Fibroblast of lung (primary cell): ENCODE results near the gene MYO3B.

ENCODE experiments used
- EZH2 ChIP-seq: IDR thresholded peaks from 2 replicates; pipeline ENCODE4 v1.5.1; 2012; ENCODE audit warnings: low read length, control low read depth, mild to moderate bottlenecking; ENCODE audit errors: missing control alignments
- TF ChIP-seq, protein P1 (sequence below), 2 donors: IDR thresholded peaks in 1 of 2; conservative IDR thresholded peaks in 1 of 2; 1 replicate in 1 of 2; 2 replicates in 1 of 2; pipeline ENCODE4 v1.5.1; 2011 to 2012; ENCODE audit warnings: low read length in 2 of 2, control low read depth in 1 of 2, inconsistent platforms in 1 of 2, low read depth in 1 of 2, mild to moderate bottlenecking in 1 of 2

DNA sequence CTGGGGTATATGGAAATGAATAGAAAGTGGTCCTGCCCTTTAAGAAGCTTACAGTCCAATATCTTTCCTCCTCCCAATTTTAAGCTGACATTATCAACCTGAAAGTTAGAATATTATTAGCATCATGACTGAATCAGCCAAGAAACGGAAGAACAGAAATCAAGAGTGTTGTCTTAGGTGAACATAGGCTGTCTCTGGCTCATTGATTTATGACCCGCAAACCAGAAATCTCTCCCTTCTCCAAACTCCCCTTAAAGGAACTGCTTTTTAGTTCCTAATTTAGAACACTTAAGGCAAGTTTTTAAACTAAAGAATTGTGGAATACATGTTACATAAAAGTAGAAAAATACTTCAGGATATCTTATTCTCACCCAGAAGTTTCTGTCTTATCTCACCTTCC is 62.7 kb downstream of the MYO3B start:
- TF ChIP-seq, protein P1, sequence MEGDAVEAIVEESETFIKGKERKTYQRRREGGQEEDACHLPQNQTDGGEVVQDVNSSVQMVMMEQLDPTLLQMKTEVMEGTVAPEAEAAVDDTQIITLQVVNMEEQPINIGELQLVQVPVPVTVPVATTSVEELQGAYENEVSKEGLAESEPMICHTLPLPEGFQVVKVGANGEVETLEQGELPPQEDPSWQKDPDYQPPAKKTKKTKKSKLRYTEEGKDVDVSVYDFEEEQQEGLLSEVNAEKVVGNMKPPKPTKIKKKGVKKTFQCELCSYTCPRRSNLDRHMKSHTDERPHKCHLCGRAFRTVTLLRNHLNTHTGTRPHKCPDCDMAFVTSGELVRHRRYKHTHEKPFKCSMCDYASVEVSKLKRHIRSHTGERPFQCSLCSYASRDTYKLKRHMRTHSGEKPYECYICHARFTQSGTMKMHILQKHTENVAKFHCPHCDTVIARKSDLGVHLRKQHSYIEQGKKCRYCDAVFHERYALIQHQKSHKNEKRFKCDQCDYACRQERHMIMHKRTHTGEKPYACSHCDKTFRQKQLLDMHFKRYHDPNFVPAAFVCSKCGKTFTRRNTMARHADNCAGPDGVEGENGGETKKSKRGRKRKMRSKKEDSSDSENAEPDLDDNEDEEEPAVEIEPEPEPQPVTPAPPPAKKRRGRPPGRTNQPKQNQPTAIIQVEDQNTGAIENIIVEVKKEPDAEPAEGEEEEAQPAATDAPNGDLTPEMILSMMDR (conservative IDR thresholded peaks at IDR 0.05 in 1 of 2, IDR thresholded peaks at IDR 0.05 in 1 of 2; ENCODE audit: low read depth in 1 of 2, low read length in 2 of 2), result no peak
- no peak for TF ChIP-seq EZH2
